PC-9 (cell line): Measurements from ENCODE around the gene CTNNA3. TPM values are rescaled to one million over a fixed set of nuclear protein-coding genes. Genes with fewer than 3 reads are reported as not detected.

ENCODE experiments used
- BruUV-seq: library from RNA; stranded (reverse); fragments of 400-500 nt; replicated peaks from 2 replicates; lab custom pipeline; 2021; lab: Mats Ljungman, UMichigan
- CTCF ChIA-PET: fragments of 300-600 bp; sonication (Branson Sonifier 250); formaldehyde crosslinking; loops from one replicate; lab custom pipeline; 2022; ENCODE audit warnings: antibody characterized with exemption; lab: Charles Lee
- POLR2A ChIA-PET: fragments of 300-600 bp; sonication (Branson Sonifier 250); formaldehyde crosslinking; loops from one replicate; lab custom pipeline; 2022; ENCODE audit warnings: antibody characterized with exemption; ENCODE audit not compliant: unreplicated experiment; lab: Charles Lee
- DNase-seq, 2 experiments: peaks; one replicate each; pipeline versions ENCODE4 v3.0.0 to v3.0.0-alpha.2; 2015 to 2022; ENCODE audit warnings: mixed read lengths in 1 of 2
- H2AFZ ChIP-seq: fragments of 200-600 bp; sonication (generic); 2 replicates; pipeline ENCODE4 v1.8.1; 2017; ENCODE audit warnings: antibody characterized with exemption
- H3F3A ChIP-seq: fragments of 200-600 bp; sonication (generic); 2 replicates; pipeline ENCODE4 v1.8.1; 2017; ENCODE audit warnings: antibody characterized with exemption, mild to moderate bottlenecking, low read depth; ENCODE audit not compliant: insufficient read depth
- H3K27ac ChIP-seq: fragments of 200-600 bp; sonication (generic); 2 replicates; pipeline ENCODE4 v1.6.1; 2016; ENCODE audit warnings: mixed run types
- H3K27me3 ChIP-seq: fragments of 200-600 bp; sonication (generic); 2 replicates; pipeline ENCODE4 v1.6.1; 2016; ENCODE audit warnings: low read depth, mixed run types; ENCODE audit not compliant: insufficient read depth
- H3K36me3 ChIP-seq: fragments of 200-600 bp; sonication (generic); 2 replicates; pipeline ENCODE4 v1.6.1; 2016; ENCODE audit warnings: low read depth, mixed run types
- H3K4me1 ChIP-seq: fragments of 200-600 bp; sonication (generic); replicated peaks from 2 replicates; pipeline ENCODE4 v1.6.1; 2016; ENCODE audit warnings: mixed run types; ENCODE audit not compliant: insufficient read depth
- H3K4me2 ChIP-seq: fragments of 200-600 bp; sonication (generic); 2 replicates; pipeline ENCODE4 v1.6.1; 2017; ENCODE audit warnings: mixed run types
- H3K4me3 ChIP-seq: fragments of 200-600 bp; sonication (generic); 2 replicates; pipeline ENCODE4 v1.6.1; 2016; ENCODE audit warnings: mixed run types
- H3K79me2 ChIP-seq: fragments of 200-600 bp; sonication (generic); 2 replicates; pipeline ENCODE4 v1.6.1; 2017; ENCODE audit warnings: low read depth, mixed run types
- H3K9me2 ChIP-seq: fragments of 200-600 bp; sonication (generic); 2 replicates; pipeline ENCODE4 v1.8.1; 2017; ENCODE audit warnings: mild to moderate bottlenecking; ENCODE audit not compliant: insufficient read depth
- H3K9me3 ChIP-seq: fragments of 200-600 bp; sonication (generic); 2 replicates; pipeline ENCODE4 v1.8.1; 2016; ENCODE audit warnings: low read depth; ENCODE audit not compliant: insufficient read depth
- H4K20me1 ChIP-seq: fragments of 200-600 bp; sonication (generic); 2 replicates; pipeline ENCODE4 v1.8.1; 2017; ENCODE audit not compliant: insufficient read depth
- CTCF ChIP-seq: fragments of 200-600 bp; sonication (generic); conservative IDR thresholded peaks from 2 replicates; pipeline ENCODE4 v1.6.1; 2017; ENCODE audit warnings: mixed run types, antibody characterized with exemption, mild to moderate bottlenecking, moderate library complexity
- EZH2 ChIP-seq: fragments of 200-600 bp; sonication (generic); IDR thresholded peaks from 2 replicates; pipeline ENCODE4 v1.8.0; 2017; ENCODE audit warnings: antibody characterized with exemption, low read depth
- intact Hi-C: fragments of 100-400 bp; cut with micrococcal nuclease; formaldehyde crosslinking; loops from one replicate; pipeline ENCODE4 v1.10.0; 2022; ENCODE audit not compliant: unreplicated experiment
- total RNA-seq: library from RNA; stranded (reverse); gene quantifications from 2 replicates; pipeline ENCODE4 v1.2.3, GENCODE V29; 2021

The CTNNA3 gene
- total RNA-seq, 1 experiment from 2014 or later, result not detected

GRCh38 chr10:66982792-66983474, 713.1 kb downstream of the CTNNA3 start:
- Histone ChIP-seq H3F3A (no peaks in the 10 kb centered on the region), H3K4me2 (no peak overlapping the region), H3K9me2 (no peaks in the 10 kb centered on the region), H3K27me3 (no peaks in the 10 kb centered on the region), H3K9me3 (no peaks in the 10 kb centered on the region), H3K4me1 (no peaks in the 10 kb centered on the region), H4K20me1 (no peaks in the 10 kb centered on the region), H3K4me3 (no peak overlapping the region), H3K36me3 (no peaks in the 10 kb centered on the region), H3K79me2 (no peaks in the 10 kb centered on the region), H3K27ac (no peak overlapping the region), H2AFZ (no peak overlapping the region)
- ChIA-PET CTCF (no interaction called here), POLR2A (no interaction called here)
- no peak for DNase-seq
- no peak for TF ChIP-seq CTCF
- TF ChIP-seq EZH2, result no peak
- intact Hi-C loops, result no loop called here
- no TSS peak for BruUV-seq

GRCh38 chr10:66982053-66982420, 714.0 kb downstream of the CTNNA3 start:
- H3K4me3 ChIP-seq, result no peak overlapping the region
- TF ChIP-seq EZH2, result no peak
- TF ChIP-seq CTCF, result no peak
- H3K9me2 ChIP-seq, result no peaks in the 10 kb centered on the region
- H3K79me2 ChIP-seq, result no peaks in the 10 kb centered on the region
- DNase-seq, result no peak
- no peaks in the 10 kb centered on the region for H4K20me1 ChIP-seq
- H3K4me2 ChIP-seq, result no peak overlapping the region
- BruUV-seq, result no TSS peak
- no peaks in the 10 kb centered on the region for H3F3A ChIP-seq
- no peak overlapping the region for H2AFZ ChIP-seq
- H3K9me3 ChIP-seq, result no peaks in the 10 kb centered on the region
- CTCF ChIA-PET, result no interaction called here
- intact Hi-C loops, result no loop called here
- no peaks in the 10 kb centered on the region for H3K4me1 ChIP-seq
- H3K36me3 ChIP-seq, result no peaks in the 10 kb centered on the region
- H3K27ac ChIP-seq, result no peak overlapping the region
- H3K27me3 ChIP-seq, result no peaks in the 10 kb centered on the region
- POLR2A ChIA-PET, result no interaction called here

- Histone ChIP-seq H3K9me3 (no peaks in the 10 kb centered on the region), H4K20me1 (no peaks in the 10 kb centered on the region), H3K36me3 (no peaks in the 10 kb centered on the region), H3K79me2 (no peaks in the 10 kb centered on the region), H3K4me3 (no peak overlapping the region), H3F3A (no peaks in the 10 kb centered on the region), H2AFZ (no peak overlapping the region), H3K27ac (no peak overlapping the region), H3K4me1 (no peaks in the 10 kb centered on the region), H3K9me2 (no peaks in the 10 kb centered on the region), H3K4me2 (no peak overlapping the region), H3K27me3 (no peaks in the 10 kb centered on the region)
- ChIA-PET POLR2A (no interaction called here), CTCF (no interaction called here)
- no TSS peak for BruUV-seq
- no peak for DNase-seq
- TF ChIP-seq EZH2 (no peak), CTCF (no peak)
- intact Hi-C loops, result no loop called here
These were observed 714.5 kb downstream of the CTNNA3 start for GRCh38 chr10:66981361-66982052.
